Liver (tissue), 9 donors: ENCODE results near the gene PEAR1. TPM values are rescaled to one million over a fixed set of nuclear protein-coding genes. Genes with fewer than 3 reads are reported as not detected.

Experiments
- DNase-seq: peaks from one replicate; pipeline ENCODE4 v3.0.0-alpha.2; 2017; ENCODE audit warnings: low spot score
- H3K27ac ChIP-seq, 2 donors: one replicate each; pipeline ENCODE4 v1.7.0; 2013; ENCODE audit warnings: inconsistent platforms in 2 of 2, low read length in 2 of 2, control low read depth in 1 of 2, low read depth in 1 of 2, mild to moderate bottlenecking in 1 of 2
- H3K27me3 ChIP-seq, 4 donors: one replicate each; pipeline versions ENCODE4 v1.6.1 to v1.7.0; 2013; ENCODE audit warnings: low read length in 3 of 4, inconsistent platforms in 1 of 4, mild to moderate bottlenecking in 1 of 4, moderate library complexity in 1 of 4; ENCODE audit not compliant: control insufficient read depth in 4 of 4, insufficient read depth in 4 of 4
- H3K36me3 ChIP-seq, 4 donors: one replicate each; pipeline versions ENCODE4 v1.6.1 to v1.7.0; 2013; ENCODE audit warnings: low read length in 3 of 4, mild to moderate bottlenecking in 3 of 4, low read depth in 1 of 4, moderate library complexity in 1 of 4; ENCODE audit not compliant: control insufficient read depth in 4 of 4, insufficient read depth in 3 of 4
- H3K4me1 ChIP-seq, 4 donors: one replicate each; pipeline versions ENCODE4 v1.6.1 to v1.7.0; 2013; ENCODE audit warnings: low read length in 3 of 4, mild to moderate bottlenecking in 3 of 4, moderate library complexity in 1 of 4; ENCODE audit not compliant: control insufficient read depth in 4 of 4, insufficient read depth in 4 of 4
- H3K4me3 ChIP-seq, 3 donors: one replicate each; pipeline versions ENCODE4 v1.6.1 to v1.7.0; 2013; ENCODE audit warnings: low read length in 3 of 3, control low read depth in 1 of 3, low read depth in 1 of 3, mild to moderate bottlenecking in 1 of 3
- H3K9ac ChIP-seq, 2 donors: one replicate each; pipeline ENCODE4 v1.7.0; 2013; ENCODE audit warnings: low read length in 2 of 2, mild to moderate bottlenecking in 2 of 2, moderate library complexity in 2 of 2, control low read depth in 1 of 2, low read depth in 1 of 2
- H3K9me3 ChIP-seq, 4 donors: one replicate each; pipeline versions ENCODE4 v1.6.1 to v1.7.0; 2013; ENCODE audit warnings: low read length in 3 of 4; ENCODE audit not compliant: control insufficient read depth in 4 of 4
- ATF3 ChIP-seq: IDR thresholded peaks from 2 replicates; pipeline ENCODE4 v1.6.1; 2016; ENCODE audit warnings: antibody characterized with exemption
- CTCF ChIP-seq: fragments of 150-350 bp; IDR thresholded peaks from 2 replicates; pipeline ENCODE4 v1.5.1; 2017; ENCODE audit warnings: improper control_type of control experiment, low read depth, low read length; ENCODE audit not compliant: missing input control
- FOXA1 ChIP-seq: IDR thresholded peaks from 2 replicates; pipeline ENCODE4 v1.6.1; 2016; ENCODE audit warnings: antibody characterized with exemption
- GABPA ChIP-seq, 2 donors: IDR thresholded peaks in 1 of 2; conservative IDR thresholded peaks in 1 of 2; 2 replicates each; pipeline ENCODE4 v1.6.1; 2016; ENCODE audit warnings: antibody characterized with exemption in 2 of 2, mild to moderate bottlenecking in 1 of 2, moderate library complexity in 1 of 2
- HNF4A ChIP-seq, 2 donors: conservative IDR thresholded peaks; 2 replicates each; pipeline ENCODE4 v1.6.1; 2016; ENCODE audit warnings: antibody characterized with exemption in 2 of 2, mild to moderate bottlenecking in 2 of 2
- NR2F2 ChIP-seq: IDR thresholded peaks from 2 replicates; pipeline ENCODE4 v1.6.1; 2016; ENCODE audit warnings: antibody characterized with exemption
- RAD21 ChIP-seq, 2 donors: IDR thresholded peaks; 2 replicates each; pipeline ENCODE4 v1.6.1; 2016; ENCODE audit warnings: antibody characterized with exemption in 2 of 2, mild to moderate bottlenecking in 2 of 2
- RXRA ChIP-seq, 2 donors: IDR thresholded peaks; 2 replicates each; pipeline ENCODE4 v1.6.1; 2017 to 2018; ENCODE audit warnings: antibody characterized with exemption in 2 of 2, mild to moderate bottlenecking in 1 of 2
- SP1 ChIP-seq: IDR thresholded peaks from 2 replicates; pipeline ENCODE4 v1.6.1; 2018; ENCODE audit warnings: antibody characterized with exemption, mild to moderate bottlenecking
- TAF1 ChIP-seq: conservative IDR thresholded peaks from 2 replicates; pipeline ENCODE4 v1.6.1; 2016; ENCODE audit warnings: antibody characterized with exemption, mild to moderate bottlenecking
- YY1 ChIP-seq: IDR thresholded peaks from 2 replicates; pipeline ENCODE4 v1.6.1; 2016; ENCODE audit warnings: antibody characterized with exemption, mild to moderate bottlenecking
- WGBS: extraction: QIAGEN DNeasy Blood & Tissue Kit; methylation state at CpG from one replicate; pipeline ENCODE4 v1.1.7; 2013; 5-methylcytosine and 5-hydroxymethylcytosine counted together
- polyA plus RNA-seq, 2 donors: library from polyadenylated mRNA; stranded (reverse) in 1 of 2; unstranded in 1 of 2; fragments of 200-250 nt in 1 of 2; fragments of >200 nt in 1 of 2; fragmentation: Nextera tagmentation in 1 of 2; extraction: Ambion mirVana in 1 of 2; gene quantifications; one replicate each; pipeline versions ENCODE4 v1.2.1 to v1.2.3, GENCODE V29; 2013 to 2015
- total RNA-seq, 2 donors: library from RNA; depleted of rRNA; stranded (reverse); fragments of >200 nt; gene quantifications; one replicate each; pipeline ENCODE4 v1.2.3, GENCODE V29; 2014
- TF ChIP-seq, protein P1 (sequence below): IDR thresholded peaks from 2 replicates; pipeline ENCODE4 v1.6.1; 2016; ENCODE audit warnings: antibody characterized with exemption, mild to moderate bottlenecking
- TF ChIP-seq, protein P2 (sequence below): IDR thresholded peaks from 2 replicates; pipeline ENCODE4 v1.6.1; 2016; ENCODE audit warnings: antibody characterized with exemption
- donor health status: healthy.
- donor health status: healthy.
- donor health status: healthy.
- donor health status: healthy.
- donor health status: healthy.

PEAR1 gene
- total and polyA plus RNA-seq, 4 donors = 2.1 to 4.4 (median 3.1) TPM

DNA sequence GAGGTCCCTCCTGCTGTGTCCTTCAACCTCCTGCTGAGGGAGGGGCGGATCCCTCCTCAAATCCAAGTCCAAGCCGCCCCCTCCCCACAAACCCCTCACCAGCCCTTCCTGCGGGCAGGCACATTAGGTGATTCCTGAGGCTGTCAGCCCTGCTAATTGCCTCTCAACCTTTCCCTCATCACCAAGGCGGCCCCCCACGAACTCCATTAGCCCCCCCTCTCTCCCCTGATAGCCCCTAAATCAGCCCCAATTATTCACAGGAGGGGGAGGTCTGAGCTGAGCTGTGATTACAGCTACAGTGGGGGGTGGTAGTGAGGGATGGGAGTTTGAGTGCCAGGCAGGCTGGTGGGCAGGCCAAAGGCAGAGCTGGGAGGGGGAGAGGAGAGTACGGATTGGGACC is 5.8 kb upstream of the PEAR1 start (continued):
- TF ChIP-seq, protein P1, sequence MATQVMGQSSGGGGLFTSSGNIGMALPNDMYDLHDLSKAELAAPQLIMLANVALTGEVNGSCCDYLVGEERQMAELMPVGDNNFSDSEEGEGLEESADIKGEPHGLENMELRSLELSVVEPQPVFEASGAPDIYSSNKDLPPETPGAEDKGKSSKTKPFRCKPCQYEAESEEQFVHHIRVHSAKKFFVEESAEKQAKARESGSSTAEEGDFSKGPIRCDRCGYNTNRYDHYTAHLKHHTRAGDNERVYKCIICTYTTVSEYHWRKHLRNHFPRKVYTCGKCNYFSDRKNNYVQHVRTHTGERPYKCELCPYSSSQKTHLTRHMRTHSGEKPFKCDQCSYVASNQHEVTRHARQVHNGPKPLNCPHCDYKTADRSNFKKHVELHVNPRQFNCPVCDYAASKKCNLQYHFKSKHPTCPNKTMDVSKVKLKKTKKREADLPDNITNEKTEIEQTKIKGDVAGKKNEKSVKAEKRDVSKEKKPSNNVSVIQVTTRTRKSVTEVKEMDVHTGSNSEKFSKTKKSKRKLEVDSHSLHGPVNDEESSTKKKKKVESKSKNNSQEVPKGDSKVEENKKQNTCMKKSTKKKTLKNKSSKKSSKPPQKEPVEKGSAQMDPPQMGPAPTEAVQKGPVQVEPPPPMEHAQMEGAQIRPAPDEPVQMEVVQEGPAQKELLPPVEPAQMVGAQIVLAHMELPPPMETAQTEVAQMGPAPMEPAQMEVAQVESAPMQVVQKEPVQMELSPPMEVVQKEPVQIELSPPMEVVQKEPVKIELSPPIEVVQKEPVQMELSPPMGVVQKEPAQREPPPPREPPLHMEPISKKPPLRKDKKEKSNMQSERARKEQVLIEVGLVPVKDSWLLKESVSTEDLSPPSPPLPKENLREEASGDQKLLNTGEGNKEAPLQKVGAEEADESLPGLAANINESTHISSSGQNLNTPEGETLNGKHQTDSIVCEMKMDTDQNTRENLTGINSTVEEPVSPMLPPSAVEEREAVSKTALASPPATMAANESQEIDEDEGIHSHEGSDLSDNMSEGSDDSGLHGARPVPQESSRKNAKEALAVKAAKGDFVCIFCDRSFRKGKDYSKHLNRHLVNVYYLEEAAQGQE = no peak
- no peak for TF ChIP-seq TAF1
- TF ChIP-seq ATF3 = no peak
- no peak for TF ChIP-seq RXRA (IDR thresholded peaks at IDR 0.05)
- TF ChIP-seq, protein P2, sequence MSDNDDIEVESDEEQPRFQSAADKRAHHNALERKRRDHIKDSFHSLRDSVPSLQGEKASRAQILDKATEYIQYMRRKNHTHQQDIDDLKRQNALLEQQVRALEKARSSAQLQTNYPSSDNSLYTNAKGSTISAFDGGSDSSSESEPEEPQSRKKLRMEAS = no peak
- TF ChIP-seq YY1 = no peak
- TF ChIP-seq NR2F2 = no peak
- TF ChIP-seq GABPA (IDR thresholded peaks at IDR 0.05 in 1 of 2, conservative IDR thresholded peaks at IDR 0.05 in 1 of 2) = no peak
- no peak for TF ChIP-seq SP1

DNA sequence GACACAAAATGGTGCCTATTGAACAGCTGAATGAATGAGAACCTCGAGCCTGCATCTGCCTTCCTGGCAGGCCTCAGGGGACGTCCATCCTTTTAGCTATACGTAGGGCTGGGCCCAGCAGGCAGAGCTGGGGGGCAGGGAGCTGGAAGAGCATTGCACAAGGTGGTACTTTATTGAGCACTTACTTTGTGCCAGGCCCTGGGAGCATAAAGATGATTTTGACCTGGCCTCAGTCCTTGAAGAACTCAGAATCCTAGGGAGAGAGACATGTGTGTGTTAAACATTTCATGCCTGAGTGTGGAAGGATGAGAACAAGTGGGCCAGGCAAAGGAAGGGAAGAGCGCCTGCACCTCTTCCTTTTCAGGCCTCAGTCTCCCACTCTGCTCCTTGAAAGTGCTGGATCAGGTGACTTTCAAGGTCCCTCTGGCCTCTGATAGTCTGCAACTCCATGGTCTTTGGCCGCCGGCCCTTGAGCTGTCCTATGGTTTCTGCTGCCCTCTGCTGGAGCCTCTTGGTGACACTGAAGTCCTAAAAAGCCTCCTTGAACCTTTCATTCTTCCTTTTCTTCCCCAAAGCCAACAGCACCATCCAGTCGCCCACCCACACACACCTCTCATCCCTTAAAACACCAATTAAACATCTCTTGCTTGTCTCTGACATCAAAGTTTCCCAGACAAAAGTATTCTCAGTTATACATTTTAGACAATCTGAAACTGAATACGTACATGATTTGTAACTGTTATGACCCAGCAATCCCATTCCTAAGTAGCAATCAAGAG is 3.5 kb upstream of the PEAR1 start:
- 41% methylated on average over 8 of the region's 8 CpGs for WGBS
- TF ChIP-seq, protein P1 = no peak
- TF ChIP-seq RAD21 (IDR thresholded peaks at IDR 0.05) (peak; percentile 87 to 91), HNF4A (conservative IDR thresholded peaks at IDR 0.05) (peak in 1 of 2 donors; percentile 16), CTCF (peak; percentile 74), FOXA1 (no peak)

More for the DNA sequence above, 3.5 kb upstream of the PEAR1 start:
- Histone ChIP-seq H3K4me3 (no peak overlapping the region), H3K27me3 (peaks cover 0 to 6% (median 2%) of the 10 kb centered on the region in 4 donors), H3K4me1 (peaks cover 0 to 11% (median 7%) of the 10 kb centered on the region in 4 donors), H3K27ac (no peak overlapping the region), H3K9ac (no peak overlapping the region), H3K9me3 (no peaks in the 10 kb centered on the region), H3K36me3 (no peaks in the 10 kb centered on the region)
- peak; percentile 88 for DNase-seq
